Neural cell (in vitro differentiated cells): Measurements from ENCODE around the gene NCKIPSD. TPM values are rescaled to one million over a fixed set of nuclear protein-coding genes. Genes with fewer than 3 reads are reported as not detected.

ENCODE experiments used
- H2AFZ ChIP-seq: fragments of 200-600, 300-800 bp; sonication (generic), shearing (Covaris generic); 2 replicates; pipeline ENCODE4 v1.6.0; 2014; ENCODE audit warnings: low read depth, mild to moderate bottlenecking, antibody characterized with exemption, low read length, moderate library complexity
- H3F3A ChIP-seq: fragments of 200-600 bp; shearing (Covaris generic); 2 replicates; pipeline ENCODE4 v1.6.1; 2016; ENCODE audit warnings: mild to moderate bottlenecking, moderate library complexity, mixed read lengths, antibody characterized with exemption, low read length; ENCODE audit not compliant: insufficient read depth, poor library complexity, severe bottlenecking
- H3K27ac ChIP-seq: fragments of 200-600, 300-800 bp; sonication (generic), shearing (Covaris generic); 2 replicates; pipeline ENCODE4 v1.5.1; 2014; ENCODE audit warnings: mild to moderate bottlenecking, low read length, moderate library complexity
- H3K27me3 ChIP-seq: fragments of 300-800, 200-600 bp; sonication (generic), shearing (Covaris generic); 2 replicates; pipeline ENCODE4 v1.6.0; 2014; ENCODE audit warnings: mild to moderate bottlenecking, low read depth, low read length, moderate library complexity; ENCODE audit not compliant: insufficient read depth
- H3K36me3 ChIP-seq: fragments of 300-800, 200-600 bp; sonication (generic), shearing (Covaris generic); 2 replicates; pipeline ENCODE4 v1.5.1; 2014; ENCODE audit warnings: mild to moderate bottlenecking, antibody characterized with exemption, low read length, moderate library complexity; ENCODE audit not compliant: insufficient read depth
- H3K4me2 ChIP-seq: fragments of 300-800, 200-600 bp; sonication (generic), shearing (Covaris generic); 2 replicates; pipeline ENCODE4 v1.6.0; 2014; ENCODE audit warnings: mild to moderate bottlenecking, low read length
- H3K4me3 ChIP-seq: fragments of 300-800, 200-600 bp; sonication (generic), shearing (Covaris generic); 2 replicates; pipeline ENCODE4 v1.5.1; 2014; ENCODE audit warnings: mild to moderate bottlenecking, low read length, moderate library complexity
- H3K79me2 ChIP-seq: fragments of 200-600 bp; shearing (Covaris generic); replicated peaks from 2 replicates; pipeline ENCODE4 v1.6.0; 2014; ENCODE audit warnings: mild to moderate bottlenecking, low read length, moderate library complexity; ENCODE audit not compliant: insufficient read depth
- H3K9ac ChIP-seq: fragments of 300-800, 200-600 bp; sonication (generic), shearing (Covaris generic); 2 replicates; pipeline ENCODE4 v1.6.1; 2016; ENCODE audit warnings: mild to moderate bottlenecking, low read length, mixed read lengths
- H3K9me2 ChIP-seq: fragments of 200-600 bp; shearing (Covaris generic); 2 replicates; pipeline ENCODE4 v1.6.1; 2016; ENCODE audit warnings: mild to moderate bottlenecking, low read length, mixed read lengths; ENCODE audit not compliant: insufficient read depth
- H3K9me3 ChIP-seq: fragments of 200-600, 300-800 bp; sonication (generic), shearing (Covaris generic); 2 replicates; pipeline ENCODE4 v1.6.1; 2016; ENCODE audit warnings: mild to moderate bottlenecking, mixed run types, low read length, moderate library complexity, mixed read lengths
- H4K20me1 ChIP-seq: fragments of 200-600 bp; shearing (Covaris generic); 2 replicates; pipeline ENCODE4 v1.6.1; 2016; ENCODE audit warnings: mild to moderate bottlenecking, mixed run types; ENCODE audit not compliant: insufficient read depth
- CTCF ChIP-seq: fragments of 450-650 bp; IDR thresholded peaks from 2 replicates; pipeline ENCODE4 v1.5.1; 2014; ENCODE audit warnings: antibody characterized with exemption, mild to moderate bottlenecking, moderate library complexity; ENCODE audit not compliant: poor library complexity, severe bottlenecking
- EP300 ChIP-seq: fragments of 450-650 bp; conservative IDR thresholded peaks from 2 replicates; pipeline ENCODE4 v1.6.1; 2014; ENCODE audit warnings: antibody characterized with exemption, mild to moderate bottlenecking, moderate library complexity; ENCODE audit not compliant: poor library complexity, severe bottlenecking
- EZH2 ChIP-seq: fragments of 200-600, 300-800 bp; shearing (Covaris generic), sonication (generic); IDR thresholded peaks from 2 replicates; pipeline ENCODE4 v1.6.1; 2014; ENCODE audit warnings: antibody characterized with exemption, low read length, borderline replicate concordance, mild to moderate bottlenecking; ENCODE audit not compliant: insufficient read depth, poor library complexity, severe bottlenecking
- MXI1 ChIP-seq: fragments of 450-650 bp; conservative IDR thresholded peaks from 2 replicates; pipeline ENCODE4 v1.6.1; 2014; ENCODE audit warnings: antibody characterized with exemption, mild to moderate bottlenecking; ENCODE audit not compliant: poor library complexity, severe bottlenecking
- POLR2AphosphoS5 ChIP-seq: IDR thresholded peaks from 2 replicates; pipeline ENCODE4 v1.6.1; 2012
- RAD21 ChIP-seq: fragments of 450-650 bp; conservative IDR thresholded peaks from 2 replicates; pipeline ENCODE4 v1.6.1; 2014; ENCODE audit warnings: antibody characterized with exemption, mild to moderate bottlenecking, moderate library complexity
- REST ChIP-seq: IDR thresholded peaks from 2 replicates; pipeline ENCODE4 v1.6.1; 2012; ENCODE audit warnings: borderline replicate concordance
- SMC3 ChIP-seq: fragments of 450-650 bp; conservative IDR thresholded peaks from 2 replicates; pipeline ENCODE4 v1.6.1; 2014; ENCODE audit warnings: antibody characterized with exemption, mild to moderate bottlenecking, moderate library complexity; ENCODE audit not compliant: poor library complexity
- TAF1 ChIP-seq: IDR thresholded peaks from 2 replicates; pipeline ENCODE4 v1.6.1; 2012; ENCODE audit warnings: low read depth
- polyA plus RNA-seq: library from polyadenylated mRNA; depleted of rRNA; stranded (reverse); fragments of >200 nt; gene quantifications from 2 replicates; pipeline ENCODE4 v1.2.3, GENCODE V29; 2014

The NCKIPSD gene
- polyA plus RNA-seq, 1 donor from 2014 or later = 19.0 TPM

DNA sequence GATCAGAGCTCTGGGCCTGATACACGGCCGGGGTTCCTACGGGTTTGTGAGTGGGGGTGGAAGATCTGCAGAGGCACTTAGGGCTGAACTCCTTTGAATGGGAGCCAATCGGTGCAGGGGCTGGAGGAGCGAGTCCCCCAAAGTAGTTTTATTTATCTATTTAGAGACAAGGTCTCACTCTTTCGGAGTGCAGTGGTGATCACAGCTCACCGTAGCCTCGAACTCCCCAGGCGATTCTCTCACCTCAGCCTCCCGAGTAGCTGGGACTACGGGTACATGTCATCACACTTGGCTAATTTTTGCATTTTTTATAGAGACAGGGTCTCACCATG, 21.4 kb downstream of the NCKIPSD start:
- Histone ChIP-seq H2AFZ (no peak overlapping the region), H3K4me2 (no peak overlapping the region), H3K4me3 (peak overlapping the region; percentile 73), H3K9me2 (no peaks in the 10 kb centered on the region), H3K27me3 (no peaks in the 10 kb centered on the region), H3K9me3 (peaks cover 20% of the 10 kb centered on the region), H3K9ac (peak overlapping the region; percentile 92), H3K79me2 (peaks cover 21% of the 10 kb centered on the region), H4K20me1 (no peaks in the 10 kb centered on the region), H3K36me3 (peaks cover 23% of the 10 kb centered on the region), H3F3A (no peaks in the 10 kb centered on the region), H3K27ac (peak overlapping the region; percentile 95)
- no peak for TF ChIP-seq TAF1
- TF ChIP-seq EP300 = no peak
- TF ChIP-seq MXI1 = no peak
- TF ChIP-seq CTCF = no peak
- TF ChIP-seq SMC3 = no peak
- TF ChIP-seq EZH2 = no peak
- no peak for TF ChIP-seq REST
- no peak for TF ChIP-seq POLR2AphosphoS5
- no peak for TF ChIP-seq RAD21

DNA sequence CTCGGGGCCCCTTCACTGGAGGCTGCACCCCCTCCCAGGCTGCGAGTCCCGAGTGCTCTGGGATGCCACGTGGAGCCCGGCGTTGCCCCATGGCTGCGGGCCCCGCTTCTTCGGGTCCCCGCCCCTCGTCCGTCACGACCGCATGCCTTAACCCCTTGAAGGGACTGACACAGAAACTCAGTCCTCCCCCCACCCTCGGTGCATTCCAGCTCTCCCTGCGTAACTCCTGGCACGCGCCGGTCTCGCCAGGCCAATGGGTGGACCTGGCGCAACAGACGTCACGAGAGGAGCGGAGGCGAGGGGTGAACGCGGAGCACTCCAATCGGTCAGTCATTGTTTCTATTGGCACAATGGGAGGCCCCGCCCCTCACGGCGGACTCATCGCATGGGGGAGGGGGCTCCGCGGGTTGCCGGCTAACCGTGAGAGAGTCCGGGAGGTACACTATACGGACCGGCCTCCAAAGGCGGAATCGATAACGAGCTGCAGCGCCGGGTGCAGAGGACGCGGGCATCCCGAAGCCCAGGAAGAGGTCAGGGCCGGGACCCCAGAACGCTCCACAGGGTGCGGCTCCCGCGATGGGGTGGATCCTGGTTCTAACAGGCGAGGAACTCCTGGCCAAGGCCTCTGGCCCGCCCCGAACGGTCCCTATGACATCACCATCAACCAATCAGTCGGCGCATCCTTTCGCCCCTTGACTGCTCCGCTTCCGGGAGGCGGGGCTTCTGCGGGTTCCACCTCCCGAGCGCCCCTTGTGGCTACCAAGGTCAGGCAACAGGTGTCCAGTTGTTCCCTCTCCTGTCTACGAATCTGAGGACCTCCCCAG, 22.0 kb downstream of the NCKIPSD start:
- H3K79me2 ChIP-seq = peaks cover 25% of the 10 kb centered on the region
- TF ChIP-seq EP300 (peak; percentile 86), EZH2 (no peak), CTCF (peak; percentile 96), POLR2AphosphoS5 (peak; percentile 88), REST (peak; percentile 64), MXI1 (peak; percentile 97), TAF1 (peak; percentile 53), RAD21 (no peak), SMC3 (peak; percentile 4)
- H3K27me3 ChIP-seq = no peaks in the 10 kb centered on the region
- H3K9ac ChIP-seq = peak overlapping the region; percentile 92
- H4K20me1 ChIP-seq = no peaks in the 10 kb centered on the region
- H3K4me3 ChIP-seq = peak overlapping the region; percentile 73
- H3K9me3 ChIP-seq = peaks cover 22% of the 10 kb centered on the region
- H3F3A ChIP-seq = no peaks in the 10 kb centered on the region
- peak overlapping the region; percentile 75 for H3K4me2 ChIP-seq
- H3K9me2 ChIP-seq = no peaks in the 10 kb centered on the region
- peaks cover 28% of the 10 kb centered on the region for H3K36me3 ChIP-seq
- H2AFZ ChIP-seq = peak overlapping the region; percentile 73
- H3K27ac ChIP-seq = peak overlapping the region; percentile 95
